ENCODE data around the gene FUCA2.
A peak's percentile ranks its signal among the peaks of the same experiment; 100 is the strongest.
"Not testable (repeated sequence)": the region's sequence is repeated elsewhere in the genome, so short reads cannot be mapped to it uniquely, and the experiment has no call there.

The FUCA2 gene

GRCh38 chr6:143496974-143497373 lies 14.5 kb downstream of the FUCA2 start:
- DNase-seq: no peak

GRCh38 chr6:143490775-143491174 lies 20.7 kb downstream of the FUCA2 start:
- DNase-seq: no peak

- DNase-seq: no peak
These were observed 21.3 kb downstream of the FUCA2 start for GRCh38 chr6:143490244-143490643.

- no peak for DNase-seq
These were observed 24.8 kb downstream of the FUCA2 start for GRCh38 chr6:143486752-143487151.

GRCh38 chr6:143485967-143486366 lies 25.6 kb downstream of the FUCA2 start:
- DNase-seq: no peak

GRCh38 chr6:143482593-143482992 lies 28.9 kb downstream of the FUCA2 start:
- DNase-seq: no peak

- no peak for DNase-seq
These were observed 32.9 kb downstream of the FUCA2 start for GRCh38 chr6:143478479-143479062.

GRCh38 chr6:143476545-143476944 lies 35.0 kb downstream of the FUCA2 start:
- DNase-seq: no peak

GRCh38 chr6:143471822-143472221 lies 39.7 kb downstream of the FUCA2 start:
- DNase-seq: no peak

GRCh38 chr6:143468823-143469222 lies 42.7 kb downstream of the FUCA2 start:
- DNase-seq: not testable (repeated sequence)

- no peak for DNase-seq
These were observed 43.5 kb downstream of the FUCA2 start for GRCh38 chr6:143468026-143468425.

GRCh38 chr6:143465546-143465945 lies 46.0 kb downstream of the FUCA2 start:
- DNase-seq: no peak

- DNase-seq: no peak
These were observed 53.8 kb downstream of the FUCA2 start for GRCh38 chr6:143457563-143458359.

GRCh38 chr6:143451531-143451930 lies 60.0 kb downstream of the FUCA2 start:
- no peak for DNase-seq

- peak; percentile 78 to 98 (median 89) for DNase-seq
These were observed 60.8 kb downstream of the FUCA2 start, which contains the start of the genes ADAT2 and PEX3 for GRCh38 chr6:143450453-143451371. Gene ADAT2, minus strand, starts transcription at chr6:143450695. Its CDS starts 37 bp downstream, at chr6:143450658. Gene PEX3, plus strand, starts transcription at chr6:143450805. Its CDS starts 238 bp downstream, at chr6:143451043.

GRCh38 chr6:143449714-143450452 lies 61.6 kb downstream of the FUCA2 start:
- DNase-seq: peak in 4 of 5 experiments; percentile 14 to 46 (median 36)

GRCh38 chr6:143449082-143449713 lies 62.3 kb downstream of the FUCA2 start:
- no peak for DNase-seq

GRCh38 chr6:143447865-143448264 lies 63.7 kb downstream of the FUCA2 start:
- DNase-seq: not testable (repeated sequence)

All from T-helper 2 cell (primary cell).